Measurements from ENCODE around the gene SPATA13. TPM values are rescaled to one million over a fixed set of nuclear protein-coding genes. Genes with fewer than 3 reads are reported as not detected.

SPATA13 gene
- total and polyA plus RNA-seq, 2 experiments from 2014 or later = 2.4 to 4.6 TPM

- no peak for DNase-seq
- H3K4me2 ChIP-seq (ENCODE audit: unreplicated experiment) = no peak overlapping the region
- peaks cover 7% of the 10 kb centered on the region; the same call in 1 of the 2 replicates for H3K79me2 ChIP-seq (ENCODE audit: insufficient read depth)
- no peak overlapping the region for H3K4me3 ChIP-seq
- no peaks in the 10 kb centered on the region for H4K20me1 ChIP-seq (ENCODE audit: insufficient read depth)
- H3K27me3 ChIP-seq (replicated peaks; ENCODE audit: insufficient read depth) = no peaks in the 10 kb centered on the region
- H3K9me3 ChIP-seq (ENCODE audit: low read depth) = no peaks in the 10 kb centered on the region
- in situ Hi-C loops (cut with MboI) = loop anchor here (10.0 kb wide), 1 partner anchor 316 kb away; no protein-coding TSS in a partner anchor
- 0 out of 2 replicates have a peak, but pooled peaks cover 6% of the 10 kb centered on the region for H3F3A ChIP-seq (ENCODE audit: insufficient read depth)
- H3K9ac ChIP-seq = no peak overlapping the region
- no peak overlapping the region for H3K27ac ChIP-seq
- no peaks in the 10 kb centered on the region for H3K9me2 ChIP-seq (ENCODE audit: insufficient read depth)
- H3K4me1 ChIP-seq (ENCODE audit: insufficient read depth) = peaks cover 12% of the 10 kb centered on the region; the same call in 1 of the 2 replicates
- 72% methylated on average over 12 of the region's 12 CpGs for WGBS, 2 experiments (ENCODE audit: low coverage in 1 of 2, low lambda C conversion rate in 2 of 2, missing lambda C conversion rate in 2 of 2)
- no peaks in the 10 kb centered on the region for H3K36me3 ChIP-seq (ENCODE audit: low read depth)
- H2AFZ ChIP-seq = no peak overlapping the region
- TF ChIP-seq EZH2 (IDR thresholded peaks at IDR 0.05; ENCODE audit: insufficient read depth, poor library complexity, severe bottlenecking) (no peak), EZH2phosphoT487 (IDR thresholded peaks at IDR 0.05; ENCODE audit: insufficient read depth, low read depth) (no peak)
Observed at GRCh38 chr13:24230428-24231072, 70.0 kb downstream of the SPATA13 start.

DNA sequence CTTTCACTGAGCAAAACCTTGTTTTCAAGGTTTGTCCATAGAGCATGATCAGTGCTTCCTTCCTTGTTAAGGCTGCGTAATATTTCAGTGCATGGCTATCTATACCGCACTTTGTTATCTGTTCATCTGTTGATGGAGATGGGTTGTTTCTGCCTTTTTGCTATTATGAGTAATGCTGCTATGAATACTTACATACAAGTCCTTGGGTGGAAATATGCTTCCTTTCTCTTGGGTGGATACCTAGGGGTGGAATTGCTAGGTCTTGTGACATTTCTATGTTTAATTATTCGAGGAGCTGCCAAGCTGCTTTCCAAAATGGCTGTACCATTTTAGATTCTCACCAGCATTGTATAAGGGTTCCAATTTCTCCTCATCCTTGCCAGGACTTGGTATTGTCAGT lies 70.9 kb downstream of the SPATA13 start:
- no peaks in the 10 kb centered on the region for H3K27me3 ChIP-seq (replicated peaks; ENCODE audit: insufficient read depth)
- 79% methylated on average over 3 of the region's 3 CpGs for WGBS, 2 experiments (ENCODE audit: low coverage in 1 of 2, low lambda C conversion rate in 2 of 2, missing lambda C conversion rate in 2 of 2)

GRCh38 chr13:24232037-24232436 lies 71.5 kb downstream of the SPATA13 start:
- H3K4me2 ChIP-seq (ENCODE audit: unreplicated experiment) = no peak overlapping the region
- H2AFZ ChIP-seq = no peak overlapping the region
- H3K36me3 ChIP-seq (ENCODE audit: low read depth) = no peaks in the 10 kb centered on the region
- peaks cover 12% of the 10 kb centered on the region; the same call in 1 of the 2 replicates for H3K4me1 ChIP-seq (ENCODE audit: insufficient read depth)
- H4K20me1 ChIP-seq (ENCODE audit: insufficient read depth) = no peaks in the 10 kb centered on the region
- no peak overlapping the region for H3K9ac ChIP-seq
- no peak for DNase-seq
- TF ChIP-seq EZH2phosphoT487 (IDR thresholded peaks at IDR 0.05; ENCODE audit: insufficient read depth, low read depth) (no peak), EZH2 (IDR thresholded peaks at IDR 0.05; ENCODE audit: insufficient read depth, poor library complexity, severe bottlenecking) (no peak)
- WGBS, 2 experiments (ENCODE audit: low coverage in 1 of 2, low lambda C conversion rate in 2 of 2, missing lambda C conversion rate in 2 of 2) = 77 to 81% methylated on average over 5 of the region's 5 CpGs
- no peaks in the 10 kb centered on the region for H3K9me2 ChIP-seq (ENCODE audit: insufficient read depth)
- H3K4me3 ChIP-seq = no peak overlapping the region
- no peaks in the 10 kb centered on the region for H3K9me3 ChIP-seq (ENCODE audit: low read depth)
- H3K27ac ChIP-seq = no peak overlapping the region
- no peaks in the 10 kb centered on the region for H3K27me3 ChIP-seq (replicated peaks; ENCODE audit: insufficient read depth)
- peaks cover 7% of the 10 kb centered on the region; the same call in 1 of the 2 replicates for H3K79me2 ChIP-seq (ENCODE audit: insufficient read depth)
- 0 out of 2 replicates have a peak, but pooled peaks cover 6% of the 10 kb centered on the region for H3F3A ChIP-seq (ENCODE audit: insufficient read depth)
- in situ Hi-C loops (cut with MboI) = loop anchor here (10.0 kb wide), 1 partner anchor 317 kb away; no protein-coding TSS in a partner anchor

More for the DNA sequence above, 70.9 kb downstream of the SPATA13 start:
- Histone ChIP-seq H3F3A (ENCODE audit: insufficient read depth) (0 out of 2 replicates have a peak, but pooled peaks cover 6% of the 10 kb centered on the region), H2AFZ (no peak overlapping the region), H3K4me1 (ENCODE audit: insufficient read depth) (peaks cover 12% of the 10 kb centered on the region; the same call in 1 of the 2 replicates), H3K36me3 (ENCODE audit: low read depth) (no peaks in the 10 kb centered on the region), H4K20me1 (ENCODE audit: insufficient read depth) (no peaks in the 10 kb centered on the region), H3K4me2 (ENCODE audit: unreplicated experiment) (no peak overlapping the region), H3K79me2 (ENCODE audit: insufficient read depth) (peaks cover 7% of the 10 kb centered on the region; the same call in 1 of the 2 replicates), H3K4me3 (no peak overlapping the region), H3K9me2 (ENCODE audit: insufficient read depth) (no peaks in the 10 kb centered on the region), H3K27ac (no peak overlapping the region), H3K9me3 (ENCODE audit: low read depth) (no peaks in the 10 kb centered on the region), H3K9ac (no peak overlapping the region)
- no peak for DNase-seq
- no peak for TF ChIP-seq EZH2 (IDR thresholded peaks at IDR 0.05; ENCODE audit: insufficient read depth, poor library complexity, severe bottlenecking)
- TF ChIP-seq EZH2phosphoT487 (IDR thresholded peaks at IDR 0.05; ENCODE audit: insufficient read depth, low read depth) = no peak
- in situ Hi-C loops (cut with MboI) = loop anchor here (10.0 kb wide), 1 partner anchor 317 kb away; no protein-coding TSS in a partner anchor

GRCh38 chr13:24232474-24232873 lies 72.0 kb downstream of the SPATA13 start:
- 96 to 97% methylated on average over 3 of the region's 3 CpGs for WGBS, 2 experiments (ENCODE audit: low coverage in 1 of 2, low lambda C conversion rate in 2 of 2, missing lambda C conversion rate in 2 of 2)

More at GRCh38 chr13:24232474-24232873, 72.0 kb downstream of the SPATA13 start:
- DNase-seq = no peak
- Histone ChIP-seq H3K4me3 (no peak overlapping the region), H3K27me3 (replicated peaks; ENCODE audit: insufficient read depth) (no peaks in the 10 kb centered on the region), H3K9me2 (ENCODE audit: insufficient read depth) (no peaks in the 10 kb centered on the region), H3K9me3 (ENCODE audit: low read depth) (no peaks in the 10 kb centered on the region), H3K36me3 (ENCODE audit: low read depth) (no peaks in the 10 kb centered on the region), H3F3A (ENCODE audit: insufficient read depth) (0 out of 2 replicates have a peak, but pooled peaks cover 6% of the 10 kb centered on the region), H3K79me2 (ENCODE audit: insufficient read depth) (peaks cover 7% of the 10 kb centered on the region; the same call in 1 of the 2 replicates), H2AFZ (no peak overlapping the region), H3K27ac (no peak overlapping the region), H3K4me2 (ENCODE audit: unreplicated experiment) (no peak overlapping the region), H3K4me1 (ENCODE audit: insufficient read depth) (peaks cover 12% of the 10 kb centered on the region; the same call in 1 of the 2 replicates), H4K20me1 (ENCODE audit: insufficient read depth) (no peaks in the 10 kb centered on the region), H3K9ac (no peak overlapping the region)
- TF ChIP-seq EZH2phosphoT487 (IDR thresholded peaks at IDR 0.05; ENCODE audit: insufficient read depth, low read depth) = no peak
- TF ChIP-seq EZH2 (IDR thresholded peaks at IDR 0.05; ENCODE audit: insufficient read depth, poor library complexity, severe bottlenecking) = no peak
- in situ Hi-C loops (cut with MboI) = loop anchor here (10.0 kb wide), 1 partner anchor 318 kb away; no protein-coding TSS in a partner anchor

Data from GM23248 (cell line).